Measurements from ENCODE around the gene VSIG8. TPM values are rescaled to one million over a fixed set of nuclear protein-coding genes. Genes with fewer than 3 reads are reported as not detected.

VSIG8 gene
- total RNA-seq, 1 experiment from 2014 or later: not detected

GRCh38 chr1:159828581-159829272 lies 33.7 kb downstream of the VSIG8 start:
- Histone ChIP-seq H3K36me3 (no peaks in the 10 kb centered on the region), H3K27me3 (no peaks in the 10 kb centered on the region), H3K4me3 (no peak overlapping the region), H3K9me3 (no peaks in the 10 kb centered on the region)
- no peak for DNase-seq

DNA sequence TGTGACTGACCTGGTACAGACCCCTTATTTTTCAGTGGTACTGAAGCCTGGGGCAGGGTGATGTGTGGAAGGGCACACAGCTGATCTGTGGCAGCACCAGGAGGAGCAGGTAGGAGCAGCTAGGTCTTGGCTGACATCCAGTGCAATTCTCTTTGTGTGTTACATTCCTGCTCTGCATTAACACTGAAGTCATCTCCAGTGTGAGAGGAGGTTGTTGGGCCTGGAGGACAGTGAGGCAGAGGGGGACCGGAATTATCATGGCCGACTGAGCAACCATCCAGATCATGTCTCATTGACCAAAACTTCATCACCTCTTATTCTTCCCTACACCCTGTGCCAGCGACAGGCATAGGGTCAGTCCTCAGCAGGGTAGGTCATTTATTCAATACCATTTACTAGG lies 34.3 kb downstream of the VSIG8 start:
- Histone ChIP-seq H3K27me3 (no peaks in the 10 kb centered on the region), H3K9me3 (no peaks in the 10 kb centered on the region), H3K36me3 (no peaks in the 10 kb centered on the region), H3K4me3 (no peak overlapping the region)
- DNase-seq: no peak

DNA sequence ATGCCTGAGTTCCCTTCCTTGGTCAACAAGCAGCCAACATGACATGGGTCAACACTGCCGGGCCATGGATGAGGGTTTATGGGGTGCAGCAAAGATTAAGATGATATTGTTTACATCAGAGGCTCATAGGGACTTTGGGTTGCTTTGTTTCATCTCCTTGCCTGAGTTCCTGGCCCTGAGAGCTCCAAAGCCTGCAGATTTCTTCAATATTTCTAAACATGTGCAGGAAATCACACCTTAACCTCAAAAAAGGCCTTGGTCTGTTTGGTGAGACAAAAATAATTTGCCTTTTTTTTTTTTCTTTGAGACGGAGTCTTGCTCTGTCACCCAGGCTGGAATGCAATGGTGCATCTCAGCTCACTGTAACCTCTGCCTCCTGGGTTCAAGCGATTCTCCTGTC lies 34.9 kb downstream of the VSIG8 start:
- Histone ChIP-seq H3K9me3 (no peaks in the 10 kb centered on the region), H3K36me3 (no peaks in the 10 kb centered on the region), H3K27me3 (no peaks in the 10 kb centered on the region), H3K4me3 (no peak overlapping the region)
- no peak for DNase-seq

DNA sequence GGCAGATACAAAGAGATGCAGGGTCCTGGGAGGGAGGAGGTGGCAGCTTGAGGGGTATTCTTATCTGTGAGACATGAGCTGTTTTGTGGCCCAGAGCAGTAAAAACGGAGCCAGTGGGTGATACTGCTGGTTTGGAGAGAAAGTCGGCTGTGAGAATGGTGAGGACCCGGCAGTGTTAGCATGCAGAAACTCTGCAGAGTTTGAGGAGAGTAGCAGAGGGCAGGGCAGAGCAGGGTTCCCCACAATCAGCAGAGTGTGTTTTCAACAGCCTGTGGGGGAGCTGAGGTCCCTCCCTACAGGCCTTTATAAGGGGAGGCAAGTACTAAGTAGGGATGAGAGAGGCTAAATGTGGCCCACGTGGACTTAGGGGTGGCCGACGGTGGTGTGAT lies 35.4 kb downstream of the VSIG8 start:
- no peaks in the 10 kb centered on the region for H3K36me3 ChIP-seq
- 0 out of 2 replicates have a peak, but pooled peaks cover under 1% of the 10 kb centered on the region for H3K27me3 ChIP-seq
- no peak for DNase-seq
- H3K9me3 ChIP-seq: no peaks in the 10 kb centered on the region
- H3K4me3 ChIP-seq: no peak overlapping the region

DNA sequence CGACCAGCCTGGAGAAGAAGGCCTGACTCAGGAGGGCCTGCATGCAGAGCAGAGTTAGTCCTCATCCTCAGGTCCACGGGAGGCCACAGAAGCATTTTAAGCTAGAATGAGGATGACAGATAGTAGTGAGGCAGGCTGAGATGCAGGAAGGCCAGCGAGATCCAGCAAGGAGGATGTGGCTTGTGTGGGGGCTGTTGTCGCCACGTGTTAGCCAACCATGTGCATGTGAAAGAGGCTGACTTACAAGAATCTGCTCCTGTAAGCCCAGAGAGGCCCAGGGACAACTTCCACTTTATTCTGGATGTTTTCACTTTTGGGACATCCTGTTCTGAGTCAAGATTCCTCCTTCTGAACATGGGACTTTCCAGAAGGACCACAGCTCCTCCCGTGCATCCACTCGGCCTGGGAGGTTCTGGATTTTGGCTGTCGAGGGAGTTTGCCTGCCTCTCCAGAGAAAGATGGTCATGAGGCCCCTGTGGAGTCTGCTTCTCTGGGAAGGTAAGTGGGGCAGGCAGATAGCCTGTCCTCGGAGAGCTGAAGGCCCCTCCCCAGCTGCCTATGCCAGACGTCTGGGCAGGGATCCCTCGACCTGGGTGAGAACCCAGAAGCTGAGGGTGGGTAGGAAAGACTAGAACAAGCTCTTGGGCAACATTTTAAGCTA lies 35.9 kb downstream of the VSIG8 start, which contains the start of gene SLAMF8:
SLAMF8 (plus strand) TSS at position 433 of the 661 bp plus-strand sequence; CDS start at position 459, 26 bp downstream.
- no peak for DNase-seq
- Histone ChIP-seq H3K36me3 (no peaks in the 10 kb centered on the region), H3K4me3 (no peak within 1 kb of the TSS), H3K27me3 (0 out of 2 replicates have a peak, but pooled peaks cover 2% of the 10 kb centered on the region), H3K9me3 (no peaks in the 10 kb centered on the region)

- no peak overlapping the region for H3K4me3 ChIP-seq
- DNase-seq: no peak
- 0 out of 2 replicates have a peak, but pooled peaks cover 2% of the 10 kb centered on the region for H3K27me3 ChIP-seq
- no peaks in the 10 kb centered on the region for H3K9me3 ChIP-seq
- no peaks in the 10 kb centered on the region for H3K36me3 ChIP-seq
Measured at GRCh38 chr1:159825564-159825963, 36.9 kb downstream of the VSIG8 start.

GRCh38 chr1:159823406-159823805 lies 39.1 kb downstream of the VSIG8 start:
- no peaks in the 10 kb centered on the region for H3K36me3 ChIP-seq

GRCh38 chr1:159821171-159821867 lies 41.1 kb downstream of the VSIG8 start:
- Histone ChIP-seq H3K4me3 (no peak overlapping the region), H3K27me3 (0 out of 2 replicates have a peak, but pooled peaks cover 2% of the 10 kb centered on the region), H3K9me3 (no peaks in the 10 kb centered on the region), H3K36me3 (no peaks in the 10 kb centered on the region)
- peak; percentile 48 for DNase-seq

More at GRCh38 chr1:159823406-159823805, 39.1 kb downstream of the VSIG8 start:
- DNase-seq: no peak
- Histone ChIP-seq H3K4me3 (no peak overlapping the region), H3K9me3 (no peaks in the 10 kb centered on the region), H3K27me3 (0 out of 2 replicates have a peak, but pooled peaks cover 2% of the 10 kb centered on the region)

- H3K4me3 ChIP-seq: no peak overlapping the region
Measured at GRCh38 chr1:159817276-159818041, 45.0 kb downstream of the VSIG8 start.

DNA sequence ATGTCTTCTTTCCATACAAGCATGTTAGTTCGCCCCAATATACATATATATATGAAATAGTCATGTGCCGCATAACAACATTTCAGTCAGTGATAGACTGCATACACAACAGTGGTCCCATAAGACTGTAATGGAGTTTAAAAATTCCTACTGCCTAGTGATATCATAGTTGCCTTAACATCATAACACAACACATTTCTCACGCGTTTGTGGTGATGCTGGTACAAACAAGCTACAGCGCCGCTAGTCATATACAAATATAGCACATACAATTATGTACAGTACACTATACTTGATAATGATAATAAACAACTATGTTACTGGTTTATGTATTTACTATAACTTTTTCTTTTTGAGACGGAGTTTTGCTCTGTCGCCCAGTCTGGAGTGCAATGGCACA lies 46.5 kb downstream of the VSIG8 start:
- H3K27me3 ChIP-seq: no peaks in the 10 kb centered on the region
- no peak for DNase-seq

More at GRCh38 chr1:159817276-159818041, 45.0 kb downstream of the VSIG8 start:
- Histone ChIP-seq H3K9me3 (no peaks in the 10 kb centered on the region), H3K27me3 (0 out of 2 replicates have a peak, but pooled peaks cover 2% of the 10 kb centered on the region), H3K36me3 (no peaks in the 10 kb centered on the region)
- DNase-seq: no peak

DNA sequence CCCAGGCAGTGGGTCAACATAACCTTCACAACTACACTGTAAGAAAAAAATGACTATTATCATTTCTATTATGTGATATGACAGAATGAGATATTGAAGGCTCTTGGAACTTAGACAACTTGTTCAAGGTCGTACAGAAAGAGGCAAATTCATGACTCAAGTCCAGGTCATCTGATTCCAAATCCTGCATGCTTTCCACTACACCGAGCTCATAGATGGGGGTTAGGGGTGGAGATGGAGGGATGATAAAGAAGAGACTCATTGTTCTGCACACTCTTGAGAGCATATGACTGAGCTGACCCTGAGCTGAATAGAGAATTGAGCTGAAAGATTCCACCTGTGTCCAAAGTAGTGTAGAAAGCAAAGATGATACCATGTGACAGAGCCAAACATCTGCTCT lies 57.5 kb downstream of the VSIG8 start:
- H3K36me3 ChIP-seq: no peaks in the 10 kb centered on the region
- no peak overlapping the region for H3K4me3 ChIP-seq
- DNase-seq: no peak
- no peaks in the 10 kb centered on the region for H3K27me3 ChIP-seq
- no peaks in the 10 kb centered on the region for H3K9me3 ChIP-seq

More for the DNA sequence above, 46.5 kb downstream of the VSIG8 start:
- H3K4me3 ChIP-seq: no peak overlapping the region
- H3K9me3 ChIP-seq: no peaks in the 10 kb centered on the region
- H3K36me3 ChIP-seq: no peaks in the 10 kb centered on the region

Other genes starting within 250 kb of the VSIG8 start
- not detected in 2 replicates for gene CRP, start 148.1 kb downstream of the VSIG8 start, total RNA-seq (2014; rRNA removed; shearing (Covaris generic); ENCODE audit: low replicate concordance)
- gene DUSP23, start 81.7 kb downstream of the VSIG8 start, total RNA-seq (2014; rRNA removed; shearing (Covaris generic); ENCODE audit: low replicate concordance): 9.2 and 17.1 TPM in 2 replicates
- not detected in 2 replicates for gene FCRL6, start 60.3 kb downstream of the VSIG8 start, total RNA-seq (2014; rRNA removed; shearing (Covaris generic); ENCODE audit: low replicate concordance)
- gene SLAMF8, start 35.8 kb downstream of the VSIG8 start, total RNA-seq (2014; rRNA removed; shearing (Covaris generic); ENCODE audit: low replicate concordance): not detected in 2 replicates
- gene CFAP45, start 37.5 kb upstream of the VSIG8 start, total RNA-seq (2014; rRNA removed; shearing (Covaris generic); ENCODE audit: low replicate concordance): 0.10 and 0.39 TPM in 2 replicates
- gene TAGLN2, start 62.9 kb upstream of the VSIG8 start, total RNA-seq (2014; rRNA removed; shearing (Covaris generic); ENCODE audit: low replicate concordance): 651 and 1,079 TPM in 2 replicates
- gene IGSF9, start 83.0 kb upstream of the VSIG8 start, total RNA-seq (2014; rRNA removed; shearing (Covaris generic); ENCODE audit: low replicate concordance): not detected in 2 replicates
- not detected in 2 replicates for gene SLAMF9, start 91.6 kb upstream of the VSIG8 start, total RNA-seq (2014; rRNA removed; shearing (Covaris generic); ENCODE audit: low replicate concordance)
- gene PIGM, start 169.3 kb upstream of the VSIG8 start, total RNA-seq (2014; rRNA removed; shearing (Covaris generic); ENCODE audit: low replicate concordance): 4.1 and 4.6 TPM in 2 replicates
- not detected in 2 replicates for gene KCNJ10, start 207.5 kb upstream of the VSIG8 start, total RNA-seq (2014; rRNA removed; shearing (Covaris generic); ENCODE audit: low replicate concordance)
- gene KCNJ9, start 218.9 kb upstream of the VSIG8 start, total RNA-seq (2014; rRNA removed; shearing (Covaris generic); ENCODE audit: low replicate concordance): not detected in 2 replicates
- 18.0 and 20.2 TPM in 2 replicates for gene IGSF8, start 236.0 kb upstream of the VSIG8 start, total RNA-seq (2014; rRNA removed; shearing (Covaris generic); ENCODE audit: low replicate concordance)

Measured in MG63 (cell line).